ENCODE data around the gene IZUMO1R. TPM values are rescaled to one million over a fixed set of nuclear protein-coding genes. Genes with fewer than 3 reads are reported as not detected.

The IZUMO1R gene
- total RNA-seq, 1 experiment from 2014 or later: not detected

DNA sequence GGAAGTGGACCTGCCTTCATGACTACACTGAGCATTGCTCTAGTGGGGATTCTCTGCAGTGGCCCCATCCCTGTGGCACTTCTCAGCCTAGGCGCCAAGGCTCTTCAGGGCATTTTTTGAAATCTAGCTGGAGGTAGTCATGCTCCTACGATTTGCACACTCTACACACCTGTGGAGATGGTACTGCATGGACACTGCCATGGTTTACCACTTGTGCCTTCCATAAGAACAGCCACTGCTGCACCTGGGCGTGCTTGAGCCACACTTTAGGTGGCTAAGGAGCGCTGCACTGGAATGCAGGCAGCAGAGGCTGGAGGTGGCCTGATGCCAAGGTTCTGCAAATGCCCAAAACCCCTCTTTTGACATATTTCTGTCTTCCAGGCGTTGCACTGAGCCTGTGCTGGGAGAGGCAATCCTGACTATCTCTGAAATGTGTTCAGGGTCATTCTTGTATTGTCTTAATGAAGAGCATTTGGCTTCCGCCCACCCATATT lies 24.3 kb downstream of the IZUMO1R start:
- Histone ChIP-seq H2AFZ (no peak overlapping the region), H3K79me2 (ENCODE audit: low read depth) (no peaks in the 10 kb centered on the region), H3K27ac (no peak overlapping the region), H3K36me3 (ENCODE audit: low read depth) (no peaks in the 10 kb centered on the region), H3K27me3 (ENCODE audit: insufficient read depth, low read depth) (no peaks in the 10 kb centered on the region), H3K9me3 (ENCODE audit: insufficient read depth, low read depth) (no peaks in the 10 kb centered on the region), H3K4me1 (replicated peaks; ENCODE audit: insufficient read depth) (peaks cover 14% of the 10 kb centered on the region), H3F3A (ENCODE audit: insufficient read depth, low read depth) (no peaks in the 10 kb centered on the region), H3K4me3 (no peak overlapping the region), H4K20me1 (ENCODE audit: insufficient read depth) (no peaks in the 10 kb centered on the region), H3K4me2 (no peak overlapping the region), H3K9me2 (ENCODE audit: insufficient read depth) (no peaks in the 10 kb centered on the region)
- intact Hi-C loops (cut with micrococcal nuclease; ENCODE audit: unreplicated experiment): loop anchor here (10.0 kb wide), 1 partner anchor 166 kb away; the partner anchor contains the start of genes ANKRD49 and MRE11
- DNase-seq: peak; percentile 7 to 21
- TF ChIP-seq, protein P1, sequence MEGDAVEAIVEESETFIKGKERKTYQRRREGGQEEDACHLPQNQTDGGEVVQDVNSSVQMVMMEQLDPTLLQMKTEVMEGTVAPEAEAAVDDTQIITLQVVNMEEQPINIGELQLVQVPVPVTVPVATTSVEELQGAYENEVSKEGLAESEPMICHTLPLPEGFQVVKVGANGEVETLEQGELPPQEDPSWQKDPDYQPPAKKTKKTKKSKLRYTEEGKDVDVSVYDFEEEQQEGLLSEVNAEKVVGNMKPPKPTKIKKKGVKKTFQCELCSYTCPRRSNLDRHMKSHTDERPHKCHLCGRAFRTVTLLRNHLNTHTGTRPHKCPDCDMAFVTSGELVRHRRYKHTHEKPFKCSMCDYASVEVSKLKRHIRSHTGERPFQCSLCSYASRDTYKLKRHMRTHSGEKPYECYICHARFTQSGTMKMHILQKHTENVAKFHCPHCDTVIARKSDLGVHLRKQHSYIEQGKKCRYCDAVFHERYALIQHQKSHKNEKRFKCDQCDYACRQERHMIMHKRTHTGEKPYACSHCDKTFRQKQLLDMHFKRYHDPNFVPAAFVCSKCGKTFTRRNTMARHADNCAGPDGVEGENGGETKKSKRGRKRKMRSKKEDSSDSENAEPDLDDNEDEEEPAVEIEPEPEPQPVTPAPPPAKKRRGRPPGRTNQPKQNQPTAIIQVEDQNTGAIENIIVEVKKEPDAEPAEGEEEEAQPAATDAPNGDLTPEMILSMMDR (conservative IDR thresholded peaks at IDR 0.05): no peak
- no peak for TF ChIP-seq EZH2 (IDR thresholded peaks at IDR 0.05; ENCODE audit: low read depth)
- ChIA-PET CTCF (no interaction called here), POLR2A (ENCODE audit: unreplicated experiment) (no interaction called here)
- no TSS peak for BruUV-seq (replicated peaks)

- H4K20me1 ChIP-seq (ENCODE audit: insufficient read depth): no peaks in the 10 kb centered on the region
- no peaks in the 10 kb centered on the region for H3F3A ChIP-seq (ENCODE audit: insufficient read depth, low read depth)
- TF ChIP-seq EZH2 (IDR thresholded peaks at IDR 0.05; ENCODE audit: low read depth): no peak
- TF ChIP-seq, protein P1 (conservative IDR thresholded peaks at IDR 0.05): no peak
- H3K4me3 ChIP-seq: no peak overlapping the region
- H3K9me2 ChIP-seq (ENCODE audit: insufficient read depth): no peaks in the 10 kb centered on the region
- intact Hi-C loops (cut with micrococcal nuclease; ENCODE audit: unreplicated experiment): loop anchor here (10.0 kb wide), 1 partner anchor 165 kb away; the partner anchor contains the start of genes ANKRD49 and MRE11
- BruUV-seq (replicated peaks): no TSS peak
- H3K27ac ChIP-seq: no peak overlapping the region
- ChIA-PET CTCF (no interaction called here), POLR2A (ENCODE audit: unreplicated experiment) (no interaction called here)
- DNase-seq: peak in 1 of 2 experiments; percentile 23
- H3K4me2 ChIP-seq: no peak overlapping the region
- H3K36me3 ChIP-seq (ENCODE audit: low read depth): no peaks in the 10 kb centered on the region
- peaks cover 14% of the 10 kb centered on the region for H3K4me1 ChIP-seq (replicated peaks; ENCODE audit: insufficient read depth)
- H3K27me3 ChIP-seq (ENCODE audit: insufficient read depth, low read depth): no peaks in the 10 kb centered on the region
- H3K79me2 ChIP-seq (ENCODE audit: low read depth): no peaks in the 10 kb centered on the region
- no peaks in the 10 kb centered on the region for H3K9me3 ChIP-seq (ENCODE audit: insufficient read depth, low read depth)
- H2AFZ ChIP-seq: no peak overlapping the region
Measured at GRCh38 chr11:94329501-94329900, 25.1 kb downstream of the IZUMO1R start.

DNA sequence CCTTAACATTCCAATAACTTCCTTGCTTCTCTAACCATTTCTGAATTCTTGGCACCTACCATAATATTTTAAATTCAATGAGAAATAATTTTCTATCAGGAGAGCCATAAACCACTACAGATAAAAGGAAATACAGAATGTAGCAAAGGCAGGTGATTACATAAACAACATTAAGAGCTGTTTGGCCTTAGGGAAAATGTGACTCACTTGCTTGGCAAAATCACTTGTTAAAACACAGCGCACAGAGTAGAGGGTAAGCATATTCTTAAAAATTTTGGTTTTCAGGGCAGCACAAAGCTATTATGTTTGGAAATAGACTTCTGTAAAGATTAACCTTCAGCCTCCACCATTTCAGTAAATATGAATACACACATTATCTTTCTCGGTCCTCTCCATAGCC lies 26.4 kb downstream of the IZUMO1R start:
- Histone ChIP-seq H3K4me1 (replicated peaks; ENCODE audit: insufficient read depth) (peaks cover 14% of the 10 kb centered on the region), H3K27ac (no peak overlapping the region), H3K79me2 (ENCODE audit: low read depth) (no peaks in the 10 kb centered on the region), H3F3A (ENCODE audit: insufficient read depth, low read depth) (no peaks in the 10 kb centered on the region), H3K9me2 (ENCODE audit: insufficient read depth) (no peaks in the 10 kb centered on the region), H4K20me1 (ENCODE audit: insufficient read depth) (no peaks in the 10 kb centered on the region), H3K4me2 (peak overlapping the region; percentile 40), H3K4me3 (no peak overlapping the region), H3K9me3 (ENCODE audit: insufficient read depth, low read depth) (no peaks in the 10 kb centered on the region), H2AFZ (no peak overlapping the region), H3K27me3 (ENCODE audit: insufficient read depth, low read depth) (no peaks in the 10 kb centered on the region), H3K36me3 (ENCODE audit: low read depth) (no peaks in the 10 kb centered on the region)
- TF ChIP-seq, protein P1 (conservative IDR thresholded peaks at IDR 0.05): no peak
- TF ChIP-seq EZH2 (IDR thresholded peaks at IDR 0.05; ENCODE audit: low read depth): no peak
- CTCF ChIA-PET: no interaction called here
- no TSS peak for BruUV-seq (replicated peaks)
- POLR2A ChIA-PET (ENCODE audit: unreplicated experiment): no interaction called here
- intact Hi-C loops (cut with micrococcal nuclease; ENCODE audit: unreplicated experiment): no loop called here
- peak in 1 of 2 experiments; percentile 71 for DNase-seq
